IgD-negative memory B cell (primary cell): Measurements from ENCODE around the gene RREB1. TPM values are rescaled to one million over a fixed set of nuclear protein-coding genes. Genes with fewer than 3 reads are reported as not detected.

Experiments
- H3K27ac Mint-ChIP-seq, 3 donors: one replicate each; pipeline ENCODE4 v1.8.0; 2020 to 2022; ENCODE audit warnings: mild to moderate bottlenecking in 3 of 3, mixed read lengths in 3 of 3, moderate library complexity in 1 of 3
- H3K27me3 Mint-ChIP-seq: one replicate; pipeline ENCODE4 v1.8.0; 2021; ENCODE audit warnings: mixed read lengths
- H3K36me3 Mint-ChIP-seq: one replicate; pipeline ENCODE4 v1.8.0; 2020; ENCODE audit warnings: mild to moderate bottlenecking, mixed read lengths
- H3K4me1 Mint-ChIP-seq, 3 donors: one replicate each; pipeline ENCODE4 v1.8.0; 2020 to 2022; ENCODE audit warnings: mixed read lengths in 3 of 3, mild to moderate bottlenecking in 1 of 3
- H3K4me3 Mint-ChIP-seq, 4 donors: one replicate each; pipeline ENCODE4 v1.8.0; 2020 to 2022; ENCODE audit warnings: mild to moderate bottlenecking in 4 of 4, mixed read lengths in 4 of 4, moderate library complexity in 3 of 4
- H3K9me3 Mint-ChIP-seq, 3 donors: one replicate each; pipeline ENCODE4 v1.8.0; 2020 to 2021; ENCODE audit warnings: mixed read lengths in 3 of 3, mild to moderate bottlenecking in 1 of 3
- polyA plus RNA-seq: library from polyadenylated mRNA; unstranded; fragments of 300-500 nt; fragmentation: Illumina TruSeq; gene quantifications from one replicate; pipeline ENCODE4 v1.2.3, GENCODE V29; 2021

The RREB1 gene
- polyA plus RNA-seq, 1 donor from 2014 or later = 6.1 TPM

- Mint-ChIP-seq H3K27me3 (no peaks in the 10 kb centered on the region), H3K36me3 (peaks cover 2% of the 10 kb centered on the region), H3K4me3 (no peak overlapping the region), H3K27ac (no peak overlapping the region), H3K9me3 (no peaks in the 10 kb centered on the region), H3K4me1 (peaks cover 0 to 4% (median 0%) of the 10 kb centered on the region in 3 donors)
Measured at GRCh38 chr6:7295916-7296315, 188.2 kb downstream of the RREB1 start.

GRCh38 chr6:7296602-7297001, 188.8 kb downstream of the RREB1 start:
- Mint-ChIP-seq H3K4me3 (no peak overlapping the region), H3K9me3 (no peaks in the 10 kb centered on the region), H3K27ac (no peak overlapping the region), H3K36me3 (peaks cover 2% of the 10 kb centered on the region), H3K4me1 (peaks cover 0 to 4% (median 0%) of the 10 kb centered on the region in 3 donors), H3K27me3 (no peaks in the 10 kb centered on the region)

GRCh38 chr6:7298113-7298512, 190.4 kb downstream of the RREB1 start:
- Mint-ChIP-seq H3K27me3 (no peaks in the 10 kb centered on the region), H3K27ac (no peak overlapping the region), H3K9me3 (no peaks in the 10 kb centered on the region), H3K36me3 (peaks cover 4% of the 10 kb centered on the region), H3K4me1 (peaks cover 0 to 4% (median 0%) of the 10 kb centered on the region in 3 donors), H3K4me3 (no peak overlapping the region)

- Mint-ChIP-seq H3K27ac (peak overlapping the region in 2 of 3 donors; percentile 59 to 73), H3K4me1 (peaks cover 10 to 13% (median 11%) of the 10 kb centered on the region in 3 donors), H3K4me3 (no peak overlapping the region), H3K27me3 (no peaks in the 10 kb centered on the region), H3K36me3 (peaks cover 2% of the 10 kb centered on the region), H3K9me3 (no peaks in the 10 kb centered on the region)
Measured at GRCh38 chr6:7300926-7301325, 193.2 kb downstream of the RREB1 start.

Other genes with a start within 250 kb of the RREB1 start
- gene SSR1, start 205.2 kb downstream of the RREB1 start, polyA plus RNA-seq = 125 TPM